Fibroblast of skin of scalp (primary cell): ENCODE results near the gene CYB561D1.
A peak's percentile ranks its signal among the peaks of the same experiment; 100 is the strongest.

Source experiments
- DNase-seq: peaks from one replicate; pipeline ENCODE4 v3.0.0-alpha.2; 2013

The CYB561D1 gene

GRCh38 chr1:109530457-109531087 lies 36.7 kb downstream of the CYB561D1 start:
- DNase-seq, result no peak

GRCh38 chr1:109531380-109531779 lies 37.5 kb downstream of the CYB561D1 start:
- no peak for DNase-seq

GRCh38 chr1:109531826-109532364 lies 38.0 kb downstream of the CYB561D1 start:
- no peak for DNase-seq

- peak; percentile 83 for DNase-seq
These were observed 38.7 kb downstream of the CYB561D1 start for GRCh38 chr1:109532365-109533136.

GRCh38 chr1:109534307-109534858 lies 40.5 kb downstream of the CYB561D1 start:
- DNase-seq, result no peak

GRCh38 chr1:109535481-109535880 lies 41.6 kb downstream of the CYB561D1 start:
- no peak for DNase-seq

- DNase-seq, result no peak
These were observed 42.1 kb downstream of the CYB561D1 start for GRCh38 chr1:109535971-109536491.

GRCh38 chr1:109537450-109538178 lies 43.7 kb downstream of the CYB561D1 start:
- DNase-seq, result no peak

GRCh38 chr1:109538827-109539555 lies 45.1 kb downstream of the CYB561D1 start:
- no peak for DNase-seq

GRCh38 chr1:109539676-109540075 lies 45.8 kb downstream of the CYB561D1 start, which contains the start of gene GPR61:
TSS of gene GPR61 (plus strand) at chr1:109539872. CDS start at chr1:109543023, 3,151 bp downstream.
- no peak for DNase-seq

GRCh38 chr1:109541102-109541501 lies 47.2 kb downstream of the CYB561D1 start:
- no peak for DNase-seq

- no peak for DNase-seq
These were observed 48.8 kb downstream of the CYB561D1 start for GRCh38 chr1:109542657-109543056.

GRCh38 chr1:109543283-109543987 lies 49.5 kb downstream of the CYB561D1 start:
- no peak for DNase-seq

GRCh38 chr1:109543988-109544735 lies 50.3 kb downstream of the CYB561D1 start:
- DNase-seq, result no peak

- peak; percentile 90 for DNase-seq
These were observed 52.6 kb downstream of the CYB561D1 start for GRCh38 chr1:109546311-109547109.

GRCh38 chr1:109547463-109548320 lies 53.8 kb downstream of the CYB561D1 start:
- DNase-seq, result no peak

- DNase-seq, result peak; percentile 96
These were observed 54.7 kb downstream of the CYB561D1 start, which contains the start of gene GNAI3 for GRCh38 chr1:109548321-109549267. TSS of gene GNAI3 (plus strand) at chr1:109548615. CDS start at chr1:109548721, 106 bp downstream.
